NT2/D1 (cell line): ENCODE results near the gene UQCRHL.

Experiments used
- SUZ12 ChIP-seq: IDR thresholded peaks from 2 replicates; pipeline ENCODE4 v1.6.1; 2011; ENCODE audit not compliant: insufficient read length, insufficient read depth; ENCODE audit errors: extremely low read depth
- ZNF274 ChIP-seq: IDR thresholded peaks from 2 replicates; pipeline ENCODE4 v1.6.1; 2011; ENCODE audit warnings: mild to moderate bottlenecking, low read depth, low read length

DNA sequence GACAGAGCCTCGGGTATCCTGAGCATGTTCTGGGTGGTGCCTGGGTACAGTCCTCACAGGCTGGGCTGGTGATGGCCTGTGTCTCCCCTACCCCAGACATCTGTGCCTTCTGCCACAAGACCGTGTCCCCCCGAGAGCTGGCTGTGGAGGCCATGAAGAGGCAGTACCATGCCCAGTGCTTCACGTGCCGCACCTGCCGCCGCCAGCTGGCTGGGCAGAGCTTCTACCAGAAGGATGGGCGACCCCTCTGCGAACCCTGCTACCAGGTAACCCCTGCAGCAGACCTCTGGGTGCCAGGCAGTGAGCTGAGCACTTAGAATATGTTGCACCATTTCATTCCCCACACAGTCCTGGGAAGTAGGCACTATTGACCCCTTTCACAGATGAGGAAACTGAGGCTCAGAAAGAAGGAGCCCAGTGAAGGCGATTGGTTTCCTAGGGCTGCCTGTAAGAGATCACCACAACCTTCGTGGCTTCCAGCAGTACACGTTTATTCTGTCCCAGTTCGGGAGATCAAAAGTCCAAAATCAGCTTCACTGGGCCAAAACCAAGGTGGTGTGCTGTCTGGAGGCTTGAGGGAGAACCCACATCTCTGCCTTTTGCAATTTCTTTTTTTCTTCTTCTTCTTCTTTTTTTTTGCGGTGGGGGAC, 37.0 kb downstream of the UQCRHL start:
- TF ChIP-seq ZNF274 (no peak), SUZ12 (no peak)
